Measurements from ENCODE around the gene DLGAP5.
A peak's percentile ranks its signal among the peaks of the same experiment; 100 is the strongest.

Gene DLGAP5

GRCh38 chr14:55191203-55192053 lies at the start of gene DLGAP5:
Gene DLGAP5 (minus strand): TSS chr14:55191585. CDS start chr14:55189179, 2,406 bp downstream.
- peak; percentile 85 for DNase-seq

DNA sequence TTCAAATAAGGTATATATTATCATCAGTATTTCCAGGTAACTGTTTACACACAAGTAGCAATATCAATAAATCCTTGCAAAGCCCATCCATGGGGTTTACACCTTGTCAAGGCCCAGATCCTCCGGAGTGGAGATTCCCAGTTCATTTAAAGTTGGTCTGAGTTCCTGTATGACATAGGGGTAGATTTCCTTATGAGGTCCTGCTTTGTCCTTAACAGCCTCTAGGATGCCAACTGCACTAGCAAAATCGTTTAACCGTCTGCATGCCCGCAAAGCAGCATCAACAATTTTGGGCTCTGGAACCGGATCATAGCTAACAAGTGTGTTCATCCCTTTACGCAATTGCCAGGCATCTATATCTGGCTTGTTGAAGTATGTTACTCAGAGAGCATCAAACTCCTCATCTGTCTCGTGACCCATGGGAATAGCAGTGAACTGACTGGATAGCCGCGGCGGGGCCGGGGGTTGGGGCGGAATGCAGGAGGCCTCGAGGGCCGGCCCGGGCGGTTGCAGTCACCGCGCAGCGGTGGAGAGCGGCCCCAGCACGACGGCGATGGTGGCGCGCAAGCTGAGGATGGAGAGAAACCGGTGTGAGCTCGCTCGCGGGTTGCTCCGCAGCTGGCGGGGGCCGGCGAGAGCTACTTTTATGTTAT lies 49.3 kb upstream of the DLGAP5 start:
- no peak for DNase-seq

- no peak for DNase-seq
Measured at GRCh38 chr14:55239320-55239719, 47.9 kb upstream of the DLGAP5 start.

DNA sequence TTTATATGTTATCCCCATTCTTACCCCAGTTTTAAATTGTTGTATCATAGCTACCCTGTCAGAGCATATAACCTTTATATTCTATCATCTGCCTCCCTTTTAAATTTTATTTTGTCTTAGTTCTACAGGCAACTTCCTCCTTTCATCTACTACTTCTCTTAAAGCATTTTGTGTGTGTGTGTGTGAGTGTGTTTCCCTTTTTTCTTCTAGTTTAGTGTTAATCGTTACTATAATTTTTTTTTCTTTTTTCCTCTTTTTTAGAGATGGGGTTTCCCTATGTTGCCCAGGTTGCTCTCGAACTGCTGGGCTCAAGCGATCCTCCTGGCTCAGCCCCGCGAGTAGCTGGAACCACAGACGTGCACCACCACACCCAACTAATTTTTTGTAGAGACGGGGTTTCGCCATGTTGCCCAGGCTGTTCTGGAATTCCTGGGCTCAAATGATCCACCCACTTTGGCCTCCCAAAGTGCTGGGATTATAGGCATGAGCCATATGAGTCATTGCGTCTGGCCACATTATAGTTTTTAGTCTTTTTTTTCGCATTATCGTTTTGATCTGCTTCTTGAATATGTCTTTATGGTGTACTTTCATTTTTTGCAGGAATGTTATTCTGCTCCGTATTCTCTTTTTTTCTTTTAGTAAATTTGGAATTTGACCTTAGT lies 46.8 kb upstream of the DLGAP5 start:
- no peak for DNase-seq

DNA sequence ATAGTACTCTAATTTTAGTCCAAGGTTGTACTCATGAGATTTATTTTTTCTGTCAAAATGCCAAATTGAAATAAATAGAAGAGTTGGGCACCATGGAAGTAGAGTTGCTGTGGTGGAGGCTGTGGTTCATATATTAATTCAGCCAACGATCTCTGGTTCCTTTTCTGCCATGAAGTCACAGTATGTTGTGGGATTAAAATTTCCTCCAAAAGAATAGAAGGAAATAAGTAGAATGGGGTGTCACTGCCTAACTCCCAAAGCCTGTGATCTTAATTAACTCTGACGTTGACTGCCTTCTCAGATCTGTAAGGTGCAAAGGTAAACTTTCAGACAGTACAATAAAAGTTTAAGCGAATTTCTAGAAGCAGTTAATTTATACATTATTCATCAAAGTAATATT lies 42.2 kb upstream of the DLGAP5 start:
- no peak for DNase-seq

- no peak for DNase-seq
Measured at GRCh38 chr14:55228261-55228660, 36.9 kb upstream of the DLGAP5 start.

DNA sequence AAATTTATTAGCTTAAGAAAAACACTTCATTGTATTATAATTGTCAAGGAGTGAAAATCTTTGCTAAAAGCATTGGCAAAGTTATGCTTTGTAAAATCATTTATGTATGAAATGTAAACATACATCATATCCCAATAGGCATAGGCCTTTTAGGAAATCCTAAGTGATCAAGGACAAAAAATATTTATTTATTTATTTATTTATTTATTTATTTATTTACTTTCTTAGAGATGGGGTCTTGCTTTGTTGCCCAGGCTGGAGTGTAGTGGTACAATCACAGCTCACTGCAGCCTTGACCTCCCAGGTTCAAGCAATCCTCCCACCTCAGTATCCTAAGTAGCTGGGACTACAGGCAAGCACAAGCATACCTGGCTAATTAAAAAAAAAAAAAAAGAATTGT lies 32.0 kb upstream of the DLGAP5 start:
- DNase-seq: no peak

DNA sequence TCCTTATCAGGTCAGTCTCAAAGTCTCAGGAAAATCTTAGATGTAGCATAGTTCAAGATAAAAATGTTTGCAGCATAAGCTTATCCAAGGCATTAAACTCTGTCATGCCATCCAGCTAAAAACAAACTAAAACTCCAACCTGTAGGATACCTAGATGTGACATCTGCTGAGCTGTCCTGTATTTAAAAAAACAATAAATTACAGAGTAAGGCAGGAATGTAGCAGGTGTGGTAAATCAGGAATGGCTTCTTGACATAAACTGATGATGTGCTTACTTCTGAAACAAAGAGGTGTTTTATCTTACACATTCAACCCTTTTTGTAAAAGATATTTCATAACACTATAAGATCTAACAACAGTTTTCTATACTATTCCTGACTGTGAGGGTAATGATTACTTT lies 30.6 kb upstream of the DLGAP5 start:
- DNase-seq: no peak

DNA sequence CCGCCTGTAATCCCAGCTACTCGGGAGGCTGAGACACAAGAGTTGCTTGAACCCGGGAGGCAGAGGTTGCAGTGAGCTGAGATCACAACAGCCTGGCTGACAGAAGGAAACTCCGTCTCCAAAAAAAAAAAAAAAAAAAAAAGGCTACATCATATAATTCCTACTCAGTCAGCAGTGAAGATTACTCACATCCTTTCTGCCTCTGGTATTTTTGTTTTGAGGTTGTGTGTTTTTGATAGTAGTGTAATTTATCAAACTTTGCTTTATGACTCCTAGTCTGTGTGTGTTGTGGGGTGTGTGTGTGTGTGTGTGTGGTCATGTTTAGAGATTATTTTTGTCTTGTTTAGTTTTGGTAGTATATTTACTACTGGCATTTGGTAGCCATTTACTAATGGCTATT lies 29.8 kb upstream of the DLGAP5 start:
- DNase-seq: no peak

DNA sequence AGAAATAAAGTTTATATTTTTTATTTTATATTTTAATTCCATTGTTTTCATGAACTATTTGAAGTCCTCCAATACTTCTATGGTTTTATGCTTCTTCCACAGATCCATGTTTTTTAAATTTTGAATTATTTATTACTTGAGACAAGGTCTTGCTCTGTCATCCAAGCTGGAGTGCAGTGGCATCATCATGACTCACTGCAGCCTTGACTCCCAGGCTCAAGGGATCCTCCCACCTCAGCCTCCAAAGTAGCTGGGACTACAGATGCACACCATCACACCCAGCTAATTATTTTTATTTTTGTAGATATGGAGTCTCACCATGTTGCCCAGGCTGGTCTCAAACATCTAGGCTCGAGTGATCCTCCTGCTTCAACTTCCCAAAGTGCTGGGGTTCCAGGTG lies 28.8 kb upstream of the DLGAP5 start:
- no peak for DNase-seq

- no peak for DNase-seq
Measured at GRCh38 chr14:55212634-55213033, 21.2 kb upstream of the DLGAP5 start.

- no peak for DNase-seq
Measured at GRCh38 chr14:55207832-55208231, 16.4 kb upstream of the DLGAP5 start.

GRCh38 chr14:55206175-55206693 lies 14.8 kb upstream of the DLGAP5 start:
- no peak for DNase-seq

DNA sequence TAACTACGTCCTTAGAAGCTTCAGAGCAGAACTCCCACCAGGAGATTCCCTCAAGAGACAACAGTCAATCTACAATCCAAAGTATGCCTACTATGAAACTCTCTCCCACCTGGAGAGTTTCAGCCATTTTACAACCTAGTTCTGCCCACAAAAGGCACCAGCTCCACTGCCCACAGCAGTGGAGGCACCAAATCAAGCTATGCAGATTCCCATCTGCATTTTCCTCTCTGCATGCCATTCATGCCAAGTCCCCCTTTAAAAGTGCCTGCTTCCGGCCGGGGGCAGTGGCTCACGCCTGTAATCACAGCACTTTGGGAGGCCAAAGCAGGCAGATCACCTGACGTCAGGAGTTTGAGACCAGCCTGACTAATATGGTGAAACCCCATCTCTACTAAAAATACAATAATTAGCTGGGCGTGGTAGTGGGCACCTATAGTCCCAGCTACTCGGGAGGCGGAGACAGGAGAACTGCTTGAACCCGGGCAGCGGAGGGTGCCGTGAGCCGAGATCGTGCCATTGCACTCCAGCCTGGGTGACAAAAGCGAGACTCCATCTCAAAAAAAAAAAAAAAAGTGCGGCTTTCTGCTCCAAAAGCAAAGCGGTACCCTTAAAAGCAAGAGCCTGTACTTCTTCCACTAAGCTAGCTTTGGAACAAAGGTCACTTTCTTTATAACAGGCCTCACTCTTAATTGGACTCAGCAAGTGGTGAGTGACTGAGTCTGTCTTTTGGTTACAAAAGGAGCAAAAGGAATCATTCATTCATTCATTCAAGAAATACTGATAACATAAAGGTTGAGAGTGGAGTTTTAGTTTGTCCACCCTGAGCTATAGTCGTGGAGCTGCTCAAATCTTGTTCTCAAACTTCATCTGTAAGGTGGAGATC lies 10.1 kb upstream of the DLGAP5 start:
- no peak for DNase-seq

DNA sequence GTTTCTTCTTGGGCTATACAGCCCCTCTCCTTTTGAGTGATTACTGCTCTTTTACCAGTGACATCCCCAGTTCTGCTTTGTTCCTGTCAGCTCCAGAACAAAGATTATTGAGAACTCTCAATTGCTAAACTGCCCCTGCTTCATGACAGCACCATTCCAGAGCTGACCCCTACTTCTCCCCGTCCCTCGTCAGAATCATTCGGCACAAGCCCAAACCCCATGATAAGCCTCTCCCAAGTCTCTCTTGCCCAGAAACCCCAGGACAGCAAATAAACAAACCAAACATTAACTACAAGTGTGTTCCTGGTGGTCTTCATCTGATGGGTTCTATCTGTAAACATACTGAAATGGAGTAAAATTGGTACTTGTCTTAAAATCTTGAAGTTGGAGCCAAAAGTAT lies 9.3 kb upstream of the DLGAP5 start:
- no peak for DNase-seq

- no peak for DNase-seq
Measured at GRCh38 chr14:55198749-55199148, 7.4 kb upstream of the DLGAP5 start.

DNA sequence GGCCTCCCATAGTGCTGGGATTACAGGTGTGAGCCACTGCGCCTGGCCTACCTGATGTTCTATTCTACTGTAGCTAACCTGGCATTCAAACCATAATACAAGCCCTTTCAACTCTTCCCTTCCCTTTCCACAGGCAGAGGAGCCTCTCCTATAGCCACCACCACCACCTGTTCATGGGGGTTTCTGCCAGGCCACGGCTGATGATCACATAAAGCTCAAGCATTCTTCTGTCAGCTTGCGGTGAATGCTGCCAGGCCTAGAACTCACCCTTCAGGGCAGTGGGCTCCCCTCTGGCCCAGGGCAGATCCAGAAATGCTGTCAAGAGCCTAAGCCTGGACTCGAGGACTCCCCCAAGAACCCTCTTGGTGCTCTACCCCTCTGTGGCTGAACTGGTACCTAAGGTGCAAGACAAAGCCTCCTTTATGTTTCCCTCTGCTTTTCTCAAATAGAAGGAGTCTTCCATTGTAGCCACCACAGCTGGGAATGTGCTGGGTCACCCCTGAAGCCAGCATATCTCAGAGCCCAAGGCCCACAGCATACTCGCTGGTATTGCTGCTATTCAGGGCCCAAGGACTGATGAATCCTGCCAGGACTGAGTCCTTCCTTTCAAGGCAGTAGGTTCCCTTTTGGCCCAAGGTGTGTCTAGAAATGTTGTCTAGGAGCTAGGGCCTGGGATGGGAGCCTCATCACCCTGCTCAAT lies 3.4 kb upstream of the DLGAP5 start:
- no peak for DNase-seq

DNA sequence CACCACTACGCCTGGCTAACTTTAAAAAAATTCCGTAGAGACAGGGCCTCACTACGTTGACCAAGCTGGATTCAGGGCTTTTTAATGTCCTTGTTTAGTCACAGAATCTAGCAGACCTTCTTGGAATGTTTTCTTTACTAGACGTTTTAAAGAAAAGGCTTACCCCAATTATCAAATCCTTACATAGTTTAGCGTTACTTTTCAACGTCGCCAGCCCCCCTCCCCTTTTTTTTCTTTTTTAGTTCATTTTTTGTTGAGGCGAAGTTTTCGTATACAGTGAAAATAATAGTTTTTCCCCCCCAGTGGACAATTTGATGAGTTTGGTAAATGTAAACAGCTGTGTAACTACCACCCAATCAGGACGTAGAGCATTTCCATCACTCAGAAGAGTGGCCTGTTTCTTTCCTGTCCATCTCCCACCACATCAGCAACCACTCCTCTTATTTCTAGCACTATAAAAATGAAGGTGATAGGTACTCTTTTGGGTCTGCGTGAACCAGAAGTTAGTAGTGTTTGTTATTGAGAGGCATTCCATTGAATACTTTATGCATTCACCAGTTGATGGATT lies 753 bp upstream of the DLGAP5 start:
- DNase-seq: no peak

- DNase-seq: no peak
Measured at GRCh38 chr14:55190906-55191202, 531 bp downstream of the DLGAP5 start.

- no peak for DNase-seq
Measured at GRCh38 chr14:55188686-55189295, 2.6 kb downstream of the DLGAP5 start.

GRCh38 chr14:55180434-55180833 lies 11.0 kb downstream of the DLGAP5 start:
- no peak for DNase-seq

Data from stimulated activated CD4-positive, alpha-beta T cell treated with anti-CD3 and anti-CD28 coated beads, Interleukin-12 subunit alpha, Interleukin-12 subunit beta, amount 100 ng/mL, for 4 hours (primary cell).